ENCODE data around the gene MINPP1. TPM values are rescaled to one million over a fixed set of nuclear protein-coding genes. Genes with fewer than 3 reads are reported as not detected.

MINPP1 gene
- total and polyA plus RNA-seq, 2 of the 13 experiments (the other 11 are each of a cell fraction or from before 2014, with no cell fraction given) = 19.2 to 53.7 TPM

GRCh38 chr10:87500646-87501048 is 4.0 kb upstream of the MINPP1 start (continued):
- TF ChIP-seq AHDC1 (CRISPR knock-in tag; IDR thresholded peaks at IDR 0.05; ENCODE audit: borderline replicate concordance) (peak; percentile 99), ZFP36L1 (CRISPR knock-in tag; IDR thresholded peaks at IDR 0.05) (peak; percentile 92; the same call in 1 of the 2 replicates), ZNF646 (CRISPR knock-in tag; IDR thresholded peaks at IDR 0.05) (peak; percentile 58; the same call in 1 of the 2 replicates), MYC (CRISPR knock-in tag; IDR thresholded peaks at IDR 0.05; ENCODE audit: borderline replicate concordance) (peak; percentile 34; the same call in 1 of the 2 replicates), ZNF331 (CRISPR knock-in tag; IDR thresholded peaks at IDR 0.05) (peak; percentile 97), GFI1 (CRISPR knock-in tag; IDR thresholded peaks at IDR 0.05; ENCODE audit: borderline replicate concordance) (peak; percentile 75), FOXJ3 (CRISPR knock-in tag; IDR thresholded peaks at IDR 0.05; ENCODE audit: borderline replicate concordance) (peak; percentile 96), NONO (IDR thresholded peaks at IDR 0.05) (no peak), NONO (CRISPR knock-in tag; conservative IDR thresholded peaks at IDR 0.05) (peak; percentile 87), ZMYM3 (CRISPR knock-in tag; IDR thresholded peaks at IDR 0.05) (peak; percentile 81), SOX13 (IDR thresholded peaks at IDR 0.05) (peak; percentile 92), SOX13 (CRISPR knock-in tag; conservative IDR thresholded peaks at IDR 0.05 in 1 of 2, IDR thresholded peaks at IDR 0.05 in 1 of 2) (peak in 1 of 2 experiments; percentile 98; a peak in 2 of 4 replicates), GABPA (IDR thresholded peaks at IDR 0.05; ENCODE audit: low read depth, low read length) (no peak), GABPA (CRISPR knock-in tag; IDR thresholded peaks at IDR 0.05; ENCODE audit: low read depth) (peak; percentile 72), RXRB (CRISPR knock-in tag; IDR thresholded peaks at IDR 0.05; ENCODE audit: borderline replicate concordance) (peak; percentile 92), MTF2 (CRISPR knock-in tag; IDR thresholded peaks at IDR 0.05; ENCODE audit: borderline replicate concordance) (no peak), AGO1 (IDR thresholded peaks at IDR 0.05; ENCODE audit: low read depth, low read length, poor library complexity, severe bottlenecking) (no peak), ZNF619 (CRISPR knock-in tag; IDR thresholded peaks at IDR 0.05) (no peak), SMC3 (IDR thresholded peaks at IDR 0.05; ENCODE audit: low read length) (peak; percentile 34; the same call in 1 of the 2 replicates), ZMYM4 (CRISPR knock-in tag; IDR thresholded peaks at IDR 0.05) (peak; percentile 95)

Measured in HepG2 (cell line).